Endometrium (tissue), 2 donors: ENCODE measurements around the gene PDHB.
"Not testable (repeated sequence)": the region's sequence is repeated elsewhere in the genome, so short reads cannot be mapped to it uniquely, and the experiment has no call there.

ENCODE experiments used
- FAIRE-seq: peaks from 2 replicates; lab custom pipeline; 2012; peaks lifted over from hg19 to GRCh38; lab: Jason Lieb, UNC
- donor health status: control.
- donor health status: control.

The PDHB gene

GRCh38 chr3:58437276-58437675, 3.6 kb upstream of the PDHB start:
- FAIRE-seq = not testable (repeated sequence)

- no peak for FAIRE-seq
Measured at GRCh38 chr3:58434990-58435389, 1.4 kb upstream of the PDHB start.

GRCh38 chr3:58434511-58434910, 879 bp upstream of the PDHB start:
- FAIRE-seq = no peak

- no peak for FAIRE-seq
Measured at GRCh38 chr3:58434168-58434504, 504 bp upstream of the PDHB start.

GRCh38 chr3:58432905-58433304, 727 bp downstream of the PDHB start:
- FAIRE-seq = no peak

- FAIRE-seq = no peak
Measured at GRCh38 chr3:58429657-58430056, 4.0 kb downstream of the PDHB start.

- FAIRE-seq = no peak
Measured at GRCh38 chr3:58427661-58428361, 5.8 kb downstream of the PDHB start.

GRCh38 chr3:58425782-58426181, 7.8 kb downstream of the PDHB start:
- FAIRE-seq = no peak

GRCh38 chr3:58424613-58425012, 9.0 kb downstream of the PDHB start:
- FAIRE-seq = no peak

GRCh38 chr3:58422756-58423325, 10.8 kb downstream of the PDHB start:
- FAIRE-seq = no peak

GRCh38 chr3:58421004-58421403, 12.6 kb downstream of the PDHB start:
- no peak for FAIRE-seq

- FAIRE-seq = no peak
Measured at GRCh38 chr3:58419780-58420507, 13.7 kb downstream of the PDHB start.

- no peak for FAIRE-seq
Measured at GRCh38 chr3:58418227-58418626, 15.4 kb downstream of the PDHB start.

- no peak for FAIRE-seq
Measured at GRCh38 chr3:58417075-58417474, 16.6 kb downstream of the PDHB start.

GRCh38 chr3:58416191-58416590, 17.4 kb downstream of the PDHB start:
- no peak for FAIRE-seq

GRCh38 chr3:58414538-58415197, 19.0 kb downstream of the PDHB start:
- FAIRE-seq = peak; percentile 82

GRCh38 chr3:58411851-58412830, 21.5 kb downstream of the PDHB start:
- no peak for FAIRE-seq

GRCh38 chr3:58411036-58411435, 22.6 kb downstream of the PDHB start:
- FAIRE-seq = no peak

- FAIRE-seq = no peak
Measured at GRCh38 chr3:58409663-58410062, 24.0 kb downstream of the PDHB start.

- no peak for FAIRE-seq
Measured at GRCh38 chr3:58408906-58409305, 24.7 kb downstream of the PDHB start.

GRCh38 chr3:58404396-58404795, 29.2 kb downstream of the PDHB start:
- FAIRE-seq = no peak
